Ovary (tissue), 3 donors: Measurements from ENCODE around the gene BMS1.

Experiments
- CTCF ChIP-seq, 3 donors: fragments of 450-650 bp in 2 of 3; fragments of 200-600 bp in 1 of 3; IDR thresholded peaks; one replicate each; pipeline versions ENCODE4 v1.5.1 to v1.8.0; 2016 to 2022; ENCODE audit warnings: antibody characterized with exemption in 3 of 3, mild to moderate bottlenecking in 1 of 3
- EP300 ChIP-seq: sonication (generic); formaldehyde crosslinking; IDR thresholded peaks from one replicate; pipeline ENCODE4 v1.6.1; 2017; ENCODE audit warnings: antibody characterized with exemption
- POLR2A ChIP-seq: fragments of 450-650 bp; IDR thresholded peaks from one replicate; pipeline ENCODE4 v1.6.1; 2017; ENCODE audit warnings: antibody characterized with exemption, mild to moderate bottlenecking, moderate library complexity
- donor health status: DM: no; HTN: no; CAD: no.

GRCh38 chr10:42809676-42810075, 27.1 kb downstream of the BMS1 start:
- no peak for TF ChIP-seq CTCF (IDR thresholded peaks at IDR 0.05)
- no peak for TF ChIP-seq POLR2A
- TF ChIP-seq EP300 = no peak
